Ascending aorta (tissue), 2 donors: ENCODE results near the gene ANKRD31. TPM values are rescaled to one million over a fixed set of nuclear protein-coding genes. Genes with fewer than 3 reads are reported as not detected.
"Not testable (repeated sequence)": the region's sequence is repeated elsewhere in the genome, so short reads cannot be mapped to it uniquely, and the experiment has no call there.

Experiments used
- DNase-seq, 2 donors: peaks; one replicate each; pipeline ENCODE4 v3.0.0-alpha.2; 2019; ENCODE audit warnings: low spot score in 2 of 2
- H3K27ac ChIP-seq, 2 donors: fragments of 200-600 bp; sonication (generic); one replicate each; pipeline ENCODE4 v1.5.1; 2016 to 2017; ENCODE audit warnings: mild to moderate bottlenecking in 1 of 2
- H3K27me3 ChIP-seq: fragments of 200-600 bp; sonication (generic); one replicate; pipeline ENCODE4 v1.5.1; 2017
- H3K36me3 ChIP-seq, 2 donors: fragments of 200-600 bp; sonication (generic); one replicate each; pipeline ENCODE4 v1.5.1; 2016
- H3K4me1 ChIP-seq, 2 donors: fragments of 200-600 bp; sonication (generic); one replicate each; pipeline ENCODE4 v1.5.1; 2016 to 2017; ENCODE audit warnings: mild to moderate bottlenecking in 1 of 2
- H3K4me3 ChIP-seq, 2 donors: fragments of 200-600 bp; sonication (generic); one replicate each; pipeline ENCODE4 v1.5.1; 2016 to 2017; ENCODE audit warnings: mild to moderate bottlenecking in 1 of 2
- H3K9me3 ChIP-seq, 2 donors: fragments of 200-600 bp; sonication (generic); one replicate each; pipeline ENCODE4 v1.5.1; 2016
- CTCF ChIP-seq, 3 experiments: fragments of 200-600 bp in 2 of 3; fragments of 450-650 bp in 1 of 3; sonication (generic) in 2 of 3; IDR thresholded peaks; one replicate each; pipeline ENCODE4 v1.5.1; 2016 to 2019; ENCODE audit warnings: antibody characterized with exemption in 3 of 3, mild to moderate bottlenecking in 1 of 3, moderate library complexity in 1 of 3
- intact Hi-C: fragments of 100-400 bp; cut with DNase I; formaldehyde crosslinking; loops from one replicate; pipeline ENCODE4 v1.15.1; 2023
- total RNA-seq: library from RNA; depleted of rRNA; stranded (reverse); fragments of >200 nt; gene quantifications from one replicate; pipeline ENCODE4 v1.1.0, GENCODE V29; 2016

The ANKRD31 gene
- total RNA-seq, 1 donor from 2014 or later: not detected

- intact Hi-C loops: no loop called here
- TF ChIP-seq CTCF (IDR thresholded peaks at IDR 0.05): no peak
- no peaks in the 10 kb centered on the region for H3K9me3 ChIP-seq
- DNase-seq: no peak
- H3K27ac ChIP-seq: no peak overlapping the region
- no peaks in the 10 kb centered on the region for H3K36me3 ChIP-seq
- no peak overlapping the region for H3K4me3 ChIP-seq
- H3K27me3 ChIP-seq: no peaks in the 10 kb centered on the region
- H3K4me1 ChIP-seq: no peaks in the 10 kb centered on the region
These were observed 127.6 kb downstream of the ANKRD31 start for GRCh38 chr5:75108931-75109596.

DNA sequence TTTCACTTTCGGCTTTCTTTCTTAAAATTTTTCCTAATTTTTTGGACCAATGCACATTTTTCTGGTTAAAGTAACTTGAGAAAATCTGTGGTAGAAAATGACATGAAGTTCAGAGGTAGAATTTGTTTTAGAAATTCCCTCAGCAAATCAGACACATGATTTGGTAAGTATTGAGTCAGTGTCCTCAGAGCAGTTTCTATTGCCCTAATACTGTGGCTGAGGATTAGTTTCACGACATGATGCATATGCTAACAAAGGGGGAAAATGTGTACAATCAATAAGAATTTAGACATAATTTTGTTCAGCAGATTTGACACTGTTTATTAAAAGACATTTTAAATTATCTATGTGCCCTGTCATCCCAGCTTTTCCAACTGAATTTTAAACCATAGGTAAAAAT lies 128.2 kb downstream of the ANKRD31 start:
- no peak for DNase-seq
- Histone ChIP-seq H3K27ac (no peak overlapping the region), H3K27me3 (no peaks in the 10 kb centered on the region), H3K4me3 (no peak overlapping the region), H3K9me3 (no peaks in the 10 kb centered on the region), H3K4me1 (no peaks in the 10 kb centered on the region), H3K36me3 (no peaks in the 10 kb centered on the region)
- TF ChIP-seq CTCF (IDR thresholded peaks at IDR 0.05): no peak
- intact Hi-C loops: no loop called here

- intact Hi-C loops, H3K27me3 ChIP-seq, H3K4me1 ChIP-seq, H3K36me3 ChIP-seq, H3K4me3 ChIP-seq, H3K27ac ChIP-seq, DNase-seq, H3K9me3 ChIP-seq: not testable (repeated sequence)
These were observed 140.7 kb downstream of the ANKRD31 start for GRCh38 chr5:75095956-75096355.

DNA sequence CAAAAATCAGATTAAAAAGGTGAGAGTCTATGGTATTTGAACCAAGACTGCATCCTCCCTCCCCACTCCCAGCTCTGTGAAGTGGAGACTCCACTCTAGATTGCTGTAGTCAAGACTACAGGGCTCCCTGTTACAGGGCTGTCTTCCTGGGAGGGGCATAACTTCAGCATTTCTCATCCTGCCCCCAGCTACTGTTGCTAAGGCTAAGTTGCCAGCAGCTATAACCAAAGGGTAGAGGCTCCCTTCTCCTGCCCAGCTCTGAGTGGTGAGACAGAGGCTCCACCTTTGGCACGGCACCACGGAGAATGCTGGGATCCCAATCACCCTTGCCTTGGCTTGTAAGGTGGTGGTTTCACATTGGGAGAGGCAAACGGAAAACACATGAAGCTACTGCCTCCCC lies 145.1 kb downstream of the ANKRD31 start:
- Histone ChIP-seq H3K4me3 (no peak overlapping the region), H3K27me3 (no peaks in the 10 kb centered on the region), H3K9me3 (no peaks in the 10 kb centered on the region), H3K4me1 (no peaks in the 10 kb centered on the region), H3K36me3 (no peaks in the 10 kb centered on the region), H3K27ac (no peak overlapping the region)
- no peak for TF ChIP-seq CTCF (IDR thresholded peaks at IDR 0.05)
- intact Hi-C loops: no loop called here
- DNase-seq: no peak

DNA sequence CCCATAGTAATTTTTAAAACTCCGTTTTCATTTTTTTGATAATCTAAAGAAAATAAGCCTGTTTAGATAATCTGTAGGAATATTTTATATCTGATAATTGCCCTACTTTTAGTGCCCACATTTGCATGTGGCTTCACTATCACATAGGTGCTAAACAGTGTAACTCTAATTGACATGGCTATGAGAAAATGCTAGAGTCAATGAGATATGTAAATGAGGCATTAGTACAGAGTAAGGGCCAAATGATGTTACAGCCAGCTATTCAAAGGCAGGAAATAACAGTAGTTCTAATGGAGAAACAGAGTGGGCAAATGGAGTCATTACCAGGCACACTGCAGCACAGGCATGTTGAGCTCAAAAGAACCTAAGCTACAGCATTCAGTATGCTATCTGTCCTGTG lies 147.0 kb downstream of the ANKRD31 start:
- H3K4me3 ChIP-seq: no peak overlapping the region
- no peak for DNase-seq
- intact Hi-C loops: loop anchor here (10.0 kb wide), 1 partner anchor 95 kb away; no protein-coding TSS in a partner anchor
- no peaks in the 10 kb centered on the region for H3K4me1 ChIP-seq
- H3K27ac ChIP-seq: no peak overlapping the region
- no peak for TF ChIP-seq CTCF (IDR thresholded peaks at IDR 0.05)
- H3K36me3 ChIP-seq: no peaks in the 10 kb centered on the region
- H3K9me3 ChIP-seq: no peaks in the 10 kb centered on the region
- no peaks in the 10 kb centered on the region for H3K27me3 ChIP-seq

GRCh38 chr5:75089137-75089536 lies 147.5 kb downstream of the ANKRD31 start:
- Histone ChIP-seq H3K36me3 (no peaks in the 10 kb centered on the region), H3K27me3 (no peaks in the 10 kb centered on the region), H3K9me3 (no peaks in the 10 kb centered on the region), H3K4me3 (no peak overlapping the region), H3K27ac (no peak overlapping the region), H3K4me1 (no peaks in the 10 kb centered on the region)
- TF ChIP-seq CTCF (IDR thresholded peaks at IDR 0.05): no peak
- no peak for DNase-seq
- intact Hi-C loops: loop anchor here (10.0 kb wide), 1 partner anchor 94 kb away; no protein-coding TSS in a partner anchor
